GM18873 (cell line): ENCODE measurements around the gene OR13C8.
"Not testable (repeated sequence)": the region's sequence is repeated elsewhere in the genome, so short reads cannot be mapped to it uniquely, and the experiment has no call there.

Experiments
- ATAC-seq: cut with Tn5 transposase; IDR thresholded peaks from one replicate; pipeline ENCODE4 v1.9.1; 2021; ENCODE audit warnings: mild to moderate bottlenecking, moderate library complexity, moderate number of reproducible peaks; ENCODE audit not compliant: unreplicated experiment, low FRiP score

OR13C8 gene, protein sequence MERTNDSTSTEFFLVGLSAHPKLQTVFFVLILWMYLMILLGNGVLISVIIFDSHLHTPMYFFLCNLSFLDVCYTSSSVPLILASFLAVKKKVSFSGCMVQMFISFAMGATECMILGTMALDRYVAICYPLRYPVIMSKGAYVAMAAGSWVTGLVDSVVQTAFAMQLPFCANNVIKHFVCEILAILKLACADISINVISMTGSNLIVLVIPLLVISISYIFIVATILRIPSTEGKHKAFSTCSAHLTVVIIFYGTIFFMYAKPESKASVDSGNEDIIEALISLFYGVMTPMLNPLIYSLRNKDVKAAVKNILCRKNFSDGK

DNA sequence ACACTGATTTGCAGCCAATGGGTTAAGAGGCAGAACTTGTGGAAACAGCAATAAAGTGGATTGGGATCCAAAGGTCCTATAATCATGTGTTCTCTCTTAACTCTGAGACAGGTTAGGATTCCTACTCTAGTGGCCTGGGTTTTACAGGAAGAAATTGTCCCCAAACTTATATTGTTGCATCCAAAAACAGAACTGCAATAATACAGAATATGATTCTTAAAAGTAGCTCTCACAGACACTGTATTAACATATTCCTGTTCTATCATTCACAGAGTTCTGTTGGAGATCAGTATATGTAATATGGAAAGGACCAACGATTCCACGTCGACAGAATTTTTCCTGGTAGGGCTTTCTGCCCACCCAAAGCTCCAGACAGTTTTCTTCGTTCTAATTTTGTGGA is at the start of gene OR13C8:
TSS of gene OR13C8 (plus strand) at position 301 of the 400 bp plus-strand sequence. CDS start at position 301, 0 bp downstream.
- no peak for ATAC-seq

DNA sequence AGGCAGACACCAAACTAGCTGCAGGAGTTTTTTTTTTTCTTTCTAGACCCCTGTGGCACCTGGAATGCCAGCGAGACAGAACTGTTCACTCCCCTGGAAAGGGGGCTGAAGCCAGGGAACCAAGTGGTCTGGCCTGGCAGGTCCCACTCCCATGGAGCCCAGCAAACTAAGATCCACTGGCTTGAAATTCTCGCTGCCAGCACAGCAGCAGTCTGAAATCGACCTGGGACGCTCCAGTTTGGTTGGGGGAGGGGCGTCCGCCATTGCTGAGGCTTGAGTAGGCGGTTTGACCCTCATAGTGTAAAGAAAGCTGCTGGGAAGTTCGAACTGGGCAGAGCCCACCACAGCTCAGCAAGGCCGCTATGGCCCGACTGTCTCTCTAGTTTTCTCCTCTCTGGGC is 48.7 kb upstream of the OR13C8 start:
- not testable (repeated sequence) for ATAC-seq

DNA sequence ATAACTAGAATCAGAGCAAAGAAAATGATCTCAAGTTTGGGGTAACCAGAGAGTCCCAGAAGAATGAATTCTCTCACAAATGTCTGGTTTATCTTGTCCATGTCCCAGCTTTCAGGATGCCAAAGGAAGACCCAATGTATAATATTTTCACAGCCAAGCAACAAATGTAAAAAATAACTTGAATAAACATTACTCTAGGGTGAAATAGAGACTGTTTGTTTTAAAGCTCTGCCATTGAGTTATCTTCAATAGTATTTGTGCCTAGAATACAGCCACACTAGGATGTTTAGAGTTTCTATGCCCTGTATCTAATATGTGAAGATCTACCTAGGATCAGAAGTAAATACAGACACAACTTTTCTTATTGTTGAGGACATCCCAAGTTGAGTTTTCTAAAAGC is 41.9 kb upstream of the OR13C8 start, which contains the start of gene OR13C4:
TSS of gene OR13C4 (minus strand) at position 101 of the 400 bp plus-strand sequence. CDS start at position 101, 0 bp downstream.
- ATAC-seq, result no peak

DNA sequence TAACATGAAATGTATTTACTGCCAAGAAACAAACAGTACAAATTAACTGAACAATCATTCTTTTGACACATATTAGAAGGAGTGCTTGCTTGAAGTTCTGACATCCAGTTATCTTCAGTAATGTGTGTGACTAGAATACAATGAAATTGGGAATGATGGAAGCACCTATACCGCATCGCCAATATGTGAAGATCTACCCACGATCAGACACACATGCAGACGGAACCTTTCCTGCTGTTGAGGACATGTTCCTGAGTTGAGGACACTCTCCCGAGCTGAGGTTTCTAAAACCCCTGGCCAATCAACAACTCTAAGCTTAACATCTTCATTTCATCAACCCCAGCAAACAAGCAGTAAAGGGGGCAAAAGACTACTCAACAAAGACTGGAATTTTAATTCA is 32.2 kb upstream of the OR13C8 start, which contains the start of gene OR13C3:
TSS of gene OR13C3 (minus strand) at position 101 of the 400 bp plus-strand sequence. CDS start 133 bp downstream, outside the sequence.
- no peak for ATAC-seq

DNA sequence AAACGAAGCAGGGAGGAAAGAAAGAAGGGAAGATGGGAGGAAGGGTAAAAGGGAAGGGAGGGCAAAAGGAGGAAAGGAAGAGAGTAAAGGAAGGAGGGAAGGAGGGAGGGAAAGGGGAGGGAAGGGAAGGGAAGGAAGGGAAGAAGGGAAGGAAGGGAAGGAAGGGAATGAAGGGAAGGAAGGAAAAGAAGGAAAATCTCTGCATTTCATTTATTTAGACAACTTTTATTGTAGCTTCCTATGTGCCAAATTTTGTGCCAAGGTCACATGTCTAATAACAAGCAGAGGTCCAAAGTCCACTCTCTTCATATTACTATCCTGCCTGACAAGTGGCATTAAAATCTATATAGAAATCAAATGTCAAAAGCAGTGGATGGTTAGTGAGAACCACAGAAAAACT is 29.7 kb upstream of the OR13C8 start:
- no peak for ATAC-seq

DNA sequence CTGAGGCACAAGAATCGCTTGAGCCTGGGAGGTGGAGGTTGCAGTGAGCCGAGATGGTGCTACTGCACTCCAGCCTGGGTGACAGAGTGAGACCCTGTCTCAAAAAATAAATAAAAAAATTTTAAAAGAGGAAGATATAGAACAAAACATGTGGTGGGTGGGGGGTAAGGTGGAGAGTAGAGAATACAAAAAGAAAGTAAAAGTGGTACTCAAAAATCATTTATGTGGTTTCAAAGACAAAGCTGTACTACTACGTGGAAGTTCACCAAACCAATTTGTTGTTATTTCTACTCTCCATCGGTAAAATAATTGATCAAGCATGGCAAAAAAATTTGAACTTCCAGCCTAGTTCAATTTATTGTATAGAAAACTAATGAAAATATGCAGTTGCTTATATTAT is 24.3 kb upstream of the OR13C8 start:
- ATAC-seq, result no peak

DNA sequence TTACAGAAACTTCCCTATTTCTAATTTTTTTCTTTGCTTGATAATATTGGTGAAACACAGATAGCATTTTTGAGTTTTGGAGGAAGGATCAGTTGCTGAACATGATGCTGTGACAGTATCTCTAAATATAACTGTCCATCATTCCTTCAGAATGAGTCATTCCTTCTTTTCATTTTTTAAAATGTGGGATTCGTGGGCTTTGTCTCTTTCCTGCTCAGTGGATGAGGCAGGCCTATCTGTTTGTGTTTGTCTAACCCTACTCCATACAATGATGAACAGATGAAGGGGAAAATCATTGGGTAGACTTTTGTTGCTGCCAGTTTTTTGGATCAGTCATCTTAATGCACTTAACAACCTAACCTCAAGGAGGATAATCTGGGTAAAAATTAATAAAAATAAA is 15.7 kb upstream of the OR13C8 start:
- no peak for ATAC-seq

DNA sequence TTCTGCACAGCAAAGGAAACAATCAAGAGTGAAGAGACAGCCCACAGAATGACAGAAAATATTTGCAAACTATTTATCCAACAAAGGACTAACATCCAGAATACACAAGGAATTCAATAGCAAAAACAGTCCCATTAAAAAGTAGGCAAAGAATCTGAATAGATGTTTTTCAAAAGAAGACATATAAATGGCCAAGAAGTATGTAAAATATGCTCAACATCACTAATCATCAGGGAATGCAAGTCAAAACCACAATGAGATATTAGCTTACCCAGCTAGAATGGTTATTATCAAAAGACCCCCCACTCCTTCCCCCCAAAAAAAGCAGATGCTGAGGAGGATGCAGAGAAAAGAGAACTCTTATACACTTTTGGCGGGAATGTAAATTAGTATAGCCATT is 13.4 kb upstream of the OR13C8 start:
- ATAC-seq, result no peak

DNA sequence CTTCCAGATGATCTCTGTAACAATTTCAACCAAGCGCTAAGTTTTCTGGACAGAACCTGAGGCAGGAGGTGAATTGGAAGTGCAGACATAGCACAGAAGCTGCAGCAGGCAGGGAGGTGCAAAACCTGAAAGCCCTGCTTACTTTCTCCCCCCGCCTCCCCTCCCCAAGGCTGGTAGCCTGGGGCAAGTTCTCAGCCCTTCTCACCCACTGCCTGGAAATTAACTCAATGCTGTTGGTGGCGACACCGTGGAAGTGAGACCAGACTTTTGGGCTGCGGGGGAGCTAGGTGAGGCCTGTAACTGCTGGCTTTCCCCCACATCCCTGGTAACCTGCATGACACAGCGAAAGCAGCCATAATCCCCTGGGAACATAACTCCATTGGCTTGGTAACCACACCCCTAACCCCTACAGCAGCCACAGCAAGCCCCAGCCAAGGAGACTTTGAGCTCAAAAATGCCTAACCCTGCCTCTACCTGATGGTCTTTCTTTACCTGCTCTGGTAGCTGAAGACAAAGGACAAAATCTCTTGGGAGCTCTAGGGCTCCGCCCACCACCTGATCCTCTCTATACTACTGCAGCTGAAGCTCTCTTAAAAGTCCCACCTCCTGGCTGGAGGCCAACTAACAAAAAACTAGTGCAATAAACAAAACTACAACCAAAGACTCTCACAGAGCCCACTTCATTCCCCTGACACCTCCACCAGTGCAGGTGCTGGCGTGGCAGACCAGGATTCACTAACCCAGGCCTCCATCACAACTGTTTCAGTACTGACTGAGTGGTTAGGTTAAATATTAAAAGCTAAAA is 11.9 kb upstream of the OR13C8 start:
- ATAC-seq, result peak; percentile 43

DNA sequence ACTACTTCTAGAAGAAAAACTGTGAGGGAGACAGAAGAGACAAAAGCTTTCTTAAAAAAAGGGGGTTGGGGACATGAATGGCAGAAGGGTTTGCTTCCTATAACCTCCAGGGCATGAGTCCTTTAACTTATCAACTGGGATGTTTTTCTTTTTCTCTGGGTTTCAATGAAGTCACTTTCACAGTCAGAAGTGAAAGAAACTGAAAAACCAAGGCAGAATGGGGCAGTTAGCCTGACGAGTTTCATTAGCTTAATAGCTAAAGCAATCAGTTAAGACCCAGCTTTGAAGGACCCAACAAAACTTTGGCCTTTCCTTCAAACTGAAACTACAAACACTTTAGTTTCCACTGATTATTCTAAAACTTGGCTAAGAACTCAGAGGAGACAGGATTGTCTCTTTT is 4.6 kb upstream of the OR13C8 start:
- ATAC-seq, result no peak

DNA sequence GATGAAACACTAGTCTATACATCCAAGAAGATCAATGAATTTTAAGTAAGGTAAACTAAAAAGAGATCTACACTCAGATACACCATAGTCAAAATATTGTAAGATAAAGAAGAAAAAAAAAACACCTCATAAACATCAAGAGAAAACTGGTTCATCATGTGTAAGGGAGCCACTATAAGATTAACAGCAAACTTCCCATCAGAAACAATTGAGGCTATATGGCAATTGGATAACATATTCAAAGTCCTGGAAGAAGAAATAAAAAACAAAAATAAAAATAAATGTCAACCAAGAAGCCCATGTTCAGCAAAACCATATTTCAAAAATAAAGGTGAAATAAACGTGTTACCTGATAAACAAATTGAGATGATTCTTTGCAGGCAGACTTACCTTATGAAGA is 3.6 kb downstream of the OR13C8 start:
- no peak for ATAC-seq

DNA sequence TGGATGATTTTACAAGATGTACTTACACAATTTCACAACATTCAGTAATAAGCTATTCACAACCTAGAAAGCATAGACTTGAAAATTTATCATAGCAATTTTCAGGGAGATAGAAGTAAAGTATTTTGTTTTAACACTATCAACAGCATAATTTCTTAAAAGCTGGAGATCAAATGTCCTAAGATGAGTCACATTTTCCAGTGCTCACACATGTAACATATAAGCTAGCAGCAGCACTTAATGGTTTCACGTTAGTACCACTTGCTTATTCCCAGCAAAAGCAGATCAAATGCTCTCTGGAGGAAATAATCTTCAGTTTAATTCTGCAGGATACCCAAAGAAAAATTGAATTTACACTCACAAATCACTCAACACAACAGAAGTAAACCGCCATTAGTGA is 6.5 kb downstream of the OR13C8 start:
- no peak for ATAC-seq

DNA sequence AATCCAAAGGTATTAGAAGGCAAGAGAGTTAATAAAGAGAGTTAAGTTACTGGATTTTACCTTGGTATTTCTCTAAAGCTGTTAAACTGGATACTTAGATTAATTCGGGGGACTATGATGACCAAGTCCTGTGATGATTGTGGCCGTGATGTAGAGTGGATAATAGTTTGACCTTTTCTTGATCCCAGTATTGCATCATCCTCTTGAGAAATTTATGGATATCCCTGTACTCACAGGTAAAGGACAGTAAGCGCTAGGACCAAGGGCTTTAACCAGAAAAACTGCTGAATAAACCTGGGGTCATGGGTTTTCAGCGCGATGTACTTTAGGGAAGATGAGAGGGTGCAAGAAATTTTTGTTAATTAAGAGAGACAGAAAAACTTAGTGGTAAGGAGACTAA is 8.3 kb downstream of the OR13C8 start:
- no peak for ATAC-seq

DNA sequence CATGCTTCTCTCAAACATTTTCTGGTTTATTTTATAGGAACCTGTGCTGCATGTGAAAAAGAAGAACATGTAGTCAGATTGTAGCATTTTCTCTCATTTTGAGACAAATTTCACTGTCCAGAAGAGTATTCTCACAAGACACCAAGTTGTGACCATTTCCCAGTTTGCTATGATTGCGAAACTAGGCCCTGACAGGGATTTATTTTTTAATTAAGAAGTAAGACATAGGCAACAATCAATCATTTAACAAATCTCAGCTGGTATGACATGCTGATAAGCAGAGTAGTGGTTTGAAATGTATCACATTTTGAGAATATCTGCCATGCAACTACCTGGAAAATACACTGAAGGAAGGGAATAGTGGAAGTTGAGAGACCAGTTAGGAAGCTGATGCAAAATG is 11.6 kb downstream of the OR13C8 start:
- ATAC-seq, result no peak

DNA sequence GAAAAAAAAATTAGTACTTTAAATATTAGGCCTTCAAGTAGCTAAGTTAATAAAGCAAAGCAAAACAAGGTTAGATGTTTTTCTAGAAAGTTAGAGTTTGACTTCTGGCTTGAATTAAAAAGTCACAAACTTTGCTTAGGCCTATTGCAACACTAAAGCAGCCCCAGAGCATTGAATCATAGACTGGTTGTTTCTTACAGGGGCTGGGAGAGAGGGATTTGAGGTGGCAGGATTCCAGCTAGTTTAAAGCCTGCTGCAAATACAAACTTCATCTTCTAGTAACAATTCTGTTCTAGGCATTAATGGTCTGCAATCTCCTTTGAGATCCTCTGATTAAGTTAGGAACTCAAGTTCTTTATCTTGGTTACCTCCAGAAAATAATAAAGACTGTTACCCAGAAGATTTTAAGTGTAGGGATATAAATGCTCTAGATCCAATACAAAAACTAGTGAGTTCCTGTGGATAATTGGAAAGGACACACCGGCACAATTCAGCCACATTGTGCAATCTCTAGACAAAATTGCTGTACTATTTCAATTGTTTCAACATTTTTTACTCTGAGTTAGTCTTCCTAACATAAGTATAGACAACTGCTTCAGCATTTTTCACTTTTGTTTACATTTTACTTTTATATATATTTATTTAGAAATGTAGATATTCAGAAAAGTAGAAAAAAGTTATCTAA is 17.7 kb downstream of the OR13C8 start:
- ATAC-seq, result no peak

DNA sequence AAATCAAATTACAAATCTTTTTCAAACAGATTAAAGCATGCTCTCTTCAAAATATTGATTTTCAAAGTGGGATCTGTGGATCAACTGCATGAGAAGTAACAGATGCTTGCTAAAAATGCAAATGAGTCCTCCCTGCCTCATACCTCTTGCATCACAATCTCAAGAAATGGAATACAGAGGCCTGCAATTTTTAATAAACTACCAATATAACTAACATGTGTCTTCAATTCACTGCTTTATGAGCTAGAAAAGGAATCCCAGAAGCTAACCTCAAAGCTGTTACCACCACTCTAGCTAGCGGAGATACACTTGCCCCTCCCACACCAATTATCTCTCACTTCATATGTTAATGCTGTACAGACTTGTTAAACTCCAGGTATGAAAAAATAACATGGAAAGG is 20.7 kb downstream of the OR13C8 start:
- no peak for ATAC-seq

DNA sequence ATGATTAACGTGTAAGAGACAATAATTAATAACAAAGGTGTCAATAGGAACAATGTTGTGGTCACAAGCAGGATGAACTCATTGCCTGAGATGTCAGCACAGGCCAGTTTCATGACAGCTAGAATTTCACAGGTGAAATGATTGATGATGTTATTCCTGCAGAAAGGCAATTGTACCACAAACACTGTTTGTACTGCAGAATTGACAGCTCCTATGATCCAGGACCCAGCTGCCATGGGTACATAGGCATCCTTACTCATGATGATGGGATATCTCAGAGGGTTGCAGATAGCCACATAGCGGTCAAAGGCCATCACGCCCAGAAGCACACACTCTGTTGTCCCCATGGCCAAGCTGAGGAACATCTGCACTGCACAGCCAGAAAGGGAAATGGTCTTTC is 29.8 kb downstream of the OR13C8 start:
- ATAC-seq, result not testable (repeated sequence)

DNA sequence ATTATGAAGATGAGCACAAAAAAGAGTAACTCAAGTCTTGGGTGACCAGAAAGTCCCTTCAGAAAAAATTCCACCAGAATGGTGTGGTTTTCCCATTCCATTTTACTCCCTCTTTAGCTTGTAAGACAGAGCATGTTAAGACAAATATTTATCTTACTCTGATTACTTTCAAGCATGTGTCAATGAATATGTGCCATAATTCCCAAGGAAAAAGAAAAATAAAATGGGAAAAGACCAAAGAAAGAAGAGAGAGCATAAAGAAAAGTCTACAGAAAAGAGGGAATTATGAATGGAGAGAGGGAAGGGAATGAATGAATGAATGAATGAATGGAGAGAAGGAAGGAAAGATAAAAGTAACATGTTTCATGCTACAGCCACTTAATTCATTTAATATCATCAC is 30.3 kb downstream of the OR13C8 start, which contains the start of gene OR13C5:
TSS of gene OR13C5 (minus strand) at position 101 of the 400 bp plus-strand sequence. CDS start at position 101, 0 bp downstream.
- not testable (repeated sequence) for ATAC-seq

DNA sequence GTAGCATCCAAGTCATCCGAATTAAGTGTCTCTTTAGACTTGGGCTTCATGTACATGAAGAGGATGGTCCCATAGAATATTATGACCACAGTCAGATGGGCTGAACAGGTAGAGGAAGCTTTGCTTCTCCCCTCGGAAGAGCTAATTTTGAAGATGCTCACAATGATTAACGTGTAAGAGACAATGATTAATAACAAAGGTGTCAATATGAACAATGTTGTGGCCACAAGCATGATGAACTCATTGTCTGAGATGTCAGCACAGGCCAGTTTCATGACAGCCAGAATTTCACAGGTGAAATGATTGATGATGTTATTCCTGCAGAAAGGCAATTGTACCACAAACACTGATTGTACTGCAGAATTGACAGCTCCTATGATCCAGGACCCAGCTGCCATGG is 35.8 kb downstream of the OR13C8 start:
- no peak for ATAC-seq

DNA sequence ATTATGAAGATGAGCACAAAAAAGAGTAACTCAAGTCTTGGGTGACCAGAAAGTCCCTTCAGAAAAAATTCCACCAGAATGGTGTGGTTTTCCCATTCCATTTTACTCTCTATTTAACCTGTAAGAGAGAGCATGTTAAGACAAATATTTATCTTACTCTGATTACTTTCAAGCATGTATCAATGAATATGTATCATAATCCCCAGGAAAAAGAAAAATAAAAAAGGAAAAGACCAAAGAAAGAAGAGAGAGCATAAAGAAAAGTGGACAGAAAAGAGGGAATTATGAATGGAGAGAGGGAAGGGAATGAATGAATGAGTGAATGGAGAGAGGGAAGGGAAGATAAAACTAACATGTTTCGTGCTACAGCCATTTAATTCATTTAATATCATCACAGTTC is 36.6 kb downstream of the OR13C8 start, which contains the start of gene OR13C2:
TSS of gene OR13C2 (minus strand) at position 101 of the 400 bp plus-strand sequence. CDS start at position 101, 0 bp downstream.
- ATAC-seq, result not testable (repeated sequence)

DNA sequence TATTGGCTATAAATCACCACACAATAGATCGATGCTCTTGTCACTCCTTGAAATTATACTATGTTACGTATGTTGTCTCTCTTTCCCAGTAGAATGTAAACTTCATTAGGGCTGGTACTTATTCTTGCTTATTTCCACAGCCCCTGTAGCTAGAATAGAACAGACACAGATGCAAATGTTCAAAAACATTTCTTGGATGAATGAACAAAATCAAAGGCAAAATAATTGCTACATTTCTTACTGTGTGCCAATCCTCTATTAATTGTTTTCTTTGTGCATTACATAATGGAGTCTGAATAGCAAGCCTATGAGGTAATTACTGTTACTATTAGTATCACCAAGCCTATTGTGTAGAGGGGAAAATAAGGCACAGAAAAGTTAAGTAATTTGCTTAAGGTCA is 37.2 kb downstream of the OR13C8 start:
- no peak for ATAC-seq
